H9 (cell line): ENCODE data around the gene FBN1. TPM values are rescaled to one million over a fixed set of nuclear protein-coding genes. Genes with fewer than 3 reads are reported as not detected.

Experiments used
- DNase-seq: peaks from one replicate; pipeline ENCODE4 v3.0.0-alpha.2; 2017
- H2AFZ ChIP-seq: one replicate; pipeline ENCODE4 v1.6.1; 2013; ENCODE audit warnings: mild to moderate bottlenecking, low read length, control low read depth, moderate library complexity
- H2AK5ac ChIP-seq: 2 replicates; pipeline ENCODE4 v1.6.1; 2013; ENCODE audit warnings: low read length, control low read depth, mixed read lengths; ENCODE audit not compliant: insufficient read length
- H2BK120ac ChIP-seq: one replicate; pipeline ENCODE4 v1.6.1; 2013; ENCODE audit warnings: low read depth, mild to moderate bottlenecking, low read length, control low read depth, inconsistent platforms; ENCODE audit not compliant: poor library complexity, severe bottlenecking
- H2BK12ac ChIP-seq: 2 replicates; pipeline ENCODE4 v1.6.1; 2013; ENCODE audit warnings: low read length, control low read depth, mixed read lengths, low read depth; ENCODE audit not compliant: insufficient read length
- H2BK15ac ChIP-seq: 2 replicates; pipeline ENCODE4 v1.6.1; 2013; ENCODE audit warnings: low read depth, low read length, control low read depth
- H2BK20ac ChIP-seq: one replicate; pipeline ENCODE4 v1.6.1; 2013; ENCODE audit warnings: low read depth, mild to moderate bottlenecking, low read length, control low read depth, inconsistent platforms; ENCODE audit not compliant: poor library complexity, severe bottlenecking
- H2BK5ac ChIP-seq: 2 replicates; pipeline ENCODE4 v1.6.1; 2013; ENCODE audit warnings: low read length, control low read depth, mixed read lengths; ENCODE audit not compliant: insufficient read length
- H3K14ac ChIP-seq: 2 replicates; pipeline ENCODE4 v1.6.1; 2013; ENCODE audit warnings: low read length, control low read depth; ENCODE audit not compliant: insufficient read depth
- H3K18ac ChIP-seq: 2 replicates; pipeline ENCODE4 v1.6.1; 2013; ENCODE audit warnings: low read depth, mild to moderate bottlenecking, mixed read lengths, low read length, control low read depth; ENCODE audit not compliant: insufficient read length
- H3K23ac ChIP-seq: 2 replicates; pipeline ENCODE4 v1.6.1; 2013; ENCODE audit warnings: low read length, control low read depth, mixed read lengths, low read depth; ENCODE audit not compliant: insufficient read length
- H3K23me2 ChIP-seq: 2 replicates; pipeline ENCODE4 v1.6.1; 2013; ENCODE audit warnings: low read depth, mild to moderate bottlenecking, mixed read lengths, low read length, control low read depth; ENCODE audit not compliant: insufficient read length, poor library complexity, severe bottlenecking
- H3K27ac ChIP-seq: 2 replicates; pipeline ENCODE4 v1.5.1; 2013; ENCODE audit warnings: low read length, control low read depth, mixed read lengths, low read depth; ENCODE audit not compliant: insufficient read length
- H3K27me3 ChIP-seq: 2 replicates; pipeline ENCODE4 v1.6.1; 2013; ENCODE audit warnings: low read length, control low read depth, inconsistent platforms; ENCODE audit not compliant: insufficient read depth
- H3K4ac ChIP-seq: 2 replicates; pipeline ENCODE4 v1.6.1; 2013; ENCODE audit warnings: low read depth, mild to moderate bottlenecking, control low read depth, inconsistent platforms, low read length, moderate library complexity
- H3K4me1 ChIP-seq: 2 replicates; pipeline ENCODE4 v1.6.1; 2013; ENCODE audit warnings: low read length, control low read depth, inconsistent platforms; ENCODE audit not compliant: insufficient read depth
- H3K4me2 ChIP-seq: 2 replicates; pipeline ENCODE4 v1.6.1; 2013; ENCODE audit warnings: low read length, control low read depth, mixed read lengths; ENCODE audit not compliant: insufficient read length, insufficient read depth
- H3K56ac ChIP-seq: 2 replicates; pipeline ENCODE4 v1.6.1; 2013; ENCODE audit warnings: low read depth, mild to moderate bottlenecking, mixed read lengths, low read length, control low read depth; ENCODE audit not compliant: insufficient read length
- H3K79me1 ChIP-seq: 2 replicates; pipeline ENCODE4 v1.6.1; 2013; ENCODE audit warnings: low read depth, mild to moderate bottlenecking, moderate library complexity, low read length, control low read depth, inconsistent platforms; ENCODE audit not compliant: insufficient read depth, poor library complexity, severe bottlenecking
- H3K79me2 ChIP-seq: 2 replicates; pipeline ENCODE4 v1.6.1; 2013; ENCODE audit warnings: low read length, control low read depth, inconsistent platforms; ENCODE audit not compliant: insufficient read depth
- H3K9ac ChIP-seq: 2 replicates; pipeline ENCODE4 v1.6.1; 2013; ENCODE audit warnings: low read length, control low read depth, mixed read lengths; ENCODE audit not compliant: insufficient read length; ENCODE audit errors: extremely low read depth
- H3K9me3 ChIP-seq: one replicate; pipeline ENCODE4 v1.6.1; 2013; ENCODE audit warnings: low read depth, low read length, inconsistent platforms; ENCODE audit not compliant: control insufficient read depth
- H3T11ph ChIP-seq: one replicate; pipeline ENCODE4 v1.6.1; 2013; ENCODE audit warnings: mild to moderate bottlenecking, low read length, control low read depth, inconsistent platforms
- H4K20me1 ChIP-seq: one replicate; pipeline ENCODE4 v1.6.1; 2013; ENCODE audit not compliant: control insufficient read depth, insufficient read length, insufficient read depth
- H4K5ac ChIP-seq: 2 replicates; pipeline ENCODE4 v1.6.1; 2013; ENCODE audit warnings: low read depth, mild to moderate bottlenecking, mixed read lengths, low read length, control low read depth; ENCODE audit not compliant: insufficient read length
- H4K8ac ChIP-seq: replicated peaks from 2 replicates; pipeline ENCODE4 v1.6.1; 2013; ENCODE audit warnings: low read length, control low read depth, mixed read lengths, low read depth; ENCODE audit not compliant: insufficient read length
- H4K91ac ChIP-seq: 2 replicates; pipeline ENCODE4 v1.6.1; 2013; ENCODE audit warnings: low read depth, mild to moderate bottlenecking, moderate library complexity, mixed read lengths, low read length, control low read depth; ENCODE audit not compliant: insufficient read length
- H3K27ac Mint-ChIP-seq, 3 experiments: 2 replicates in 2 of 3; 3 replicates in 1 of 3; pipeline ENCODE4 v1.8.0; 2020 to 2021; ENCODE audit warnings: mixed read lengths in 3 of 3, mild to moderate bottlenecking in 1 of 3, moderate library complexity in 1 of 3
- H3K27me3 Mint-ChIP-seq: 2 replicates; pipeline ENCODE4 v1.8.0; 2021; ENCODE audit warnings: low read depth, mild to moderate bottlenecking, moderate library complexity, mixed read lengths
- H3K36me3 Mint-ChIP-seq, 3 experiments: 2 replicates in 2 of 3; 3 replicates in 1 of 3; pipeline ENCODE4 v1.8.0; 2020 to 2021; ENCODE audit warnings: low read depth in 3 of 3, mixed read lengths in 3 of 3; ENCODE audit not compliant: insufficient read depth in 1 of 3
- H3K4me1 Mint-ChIP-seq, 2 experiments: 2 replicates each; pipeline ENCODE4 v1.8.0; 2020; ENCODE audit warnings: mixed read lengths in 2 of 2
- H3K4me3 Mint-ChIP-seq, 2 experiments: 2 replicates in 1 of 2; 3 replicates in 1 of 2; pipeline ENCODE4 v1.8.0; 2020 to 2021; ENCODE audit warnings: mild to moderate bottlenecking in 2 of 2, mixed read lengths in 2 of 2, moderate library complexity in 1 of 2
- H3K9me3 Mint-ChIP-seq, 2 experiments: 2 replicates in 1 of 2; 3 replicates in 1 of 2; pipeline ENCODE4 v1.8.0; 2020; ENCODE audit warnings: mild to moderate bottlenecking in 2 of 2, mixed read lengths in 2 of 2, moderate library complexity in 1 of 2
- CTCF ChIP-seq: fragments of 200-600 bp; sonication (generic); conservative IDR thresholded peaks from 3 replicates; pipeline ENCODE4 v1.8.0; 2021; ENCODE audit warnings: antibody characterized with exemption, mild to moderate bottlenecking
- total RNA-seq: library from RNA; stranded (reverse); gene quantifications from 2 replicates; pipeline ENCODE4 v1.2.1, GENCODE V29; 2021

FBN1 gene
- total RNA-seq, 1 experiment from 2014 or later: 3.6 TPM

DNA sequence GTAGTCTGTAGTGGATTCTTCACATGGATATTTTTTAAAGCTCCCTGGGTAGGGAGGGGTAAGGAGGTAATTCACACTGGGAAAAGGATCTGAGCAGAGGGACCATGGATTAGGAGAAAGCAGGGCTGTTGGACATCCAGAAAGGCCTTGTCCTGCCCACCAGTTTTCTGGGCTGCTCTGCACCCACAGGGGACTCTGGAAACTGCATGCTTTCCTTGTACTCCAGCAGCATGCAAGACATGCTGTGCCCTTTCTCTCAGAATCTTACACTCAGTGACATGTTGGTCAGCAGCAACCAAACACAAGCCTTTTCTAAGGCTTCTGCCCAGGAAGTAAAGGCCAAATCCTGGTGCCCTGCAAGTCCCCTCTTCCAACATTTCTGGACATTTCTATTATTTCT, 2.5 kb upstream of the FBN1 start:
- Histone ChIP-seq H3K56ac (no peak overlapping the region), H4K8ac (no peak overlapping the region), H2AK5ac (no peak overlapping the region), H4K20me1 (no peaks in the 10 kb centered on the region), H2BK20ac (no peak overlapping the region), H2BK12ac (no peak overlapping the region), H2BK15ac (no peak overlapping the region), H3K23ac (no peak overlapping the region), H3K79me1 (no peaks in the 10 kb centered on the region), H4K5ac (no peak overlapping the region), H3T11ph (no peak overlapping the region), H2AFZ (no peak overlapping the region), H3K9me3 (no peaks in the 10 kb centered on the region), H3K27me3 (peaks cover 12% of the 10 kb centered on the region; the same call in 1 of the 2 replicates), H3K4ac (no peak overlapping the region), H2BK120ac (no peak overlapping the region), H3K14ac (no peak overlapping the region), H2BK5ac (no peak overlapping the region), H3K79me2 (no peaks in the 10 kb centered on the region), H4K91ac (no peak overlapping the region), H3K27ac (no peak overlapping the region), H3K4me2 (no peak overlapping the region), H3K23me2 (peaks cover 23% of the 10 kb centered on the region), H3K18ac (no peak overlapping the region), H3K9ac (no peak overlapping the region), H3K4me1 (peaks cover 5% of the 10 kb centered on the region)
- Mint-ChIP-seq H3K4me3 (no peak overlapping the region), H3K27me3 (peaks cover 41% of the 10 kb centered on the region), H3K36me3 (no peaks in the 10 kb centered on the region), H3K9me3 (no peaks in the 10 kb centered on the region), H3K4me1 (peaks cover 23 to 28% of the 10 kb centered on the region in 2 experiments), H3K27ac (peak overlapping the region in 1 of 3 experiments; percentile 57; a peak in 1 of 7 replicates)
- TF ChIP-seq CTCF: no peak; the same call in 2 of the 3 replicates
- peak; percentile 37 for DNase-seq
